NCI-H1092 treated with DMSO at 0.1 percent for 48 hours (cell line): ENCODE data around the gene LYPD1.

Experiments
- DNase-seq: peaks from one replicate; lab custom pipeline; 2025; lab: John Stamatoyannopoulos, UW

Gene LYPD1

DNA sequence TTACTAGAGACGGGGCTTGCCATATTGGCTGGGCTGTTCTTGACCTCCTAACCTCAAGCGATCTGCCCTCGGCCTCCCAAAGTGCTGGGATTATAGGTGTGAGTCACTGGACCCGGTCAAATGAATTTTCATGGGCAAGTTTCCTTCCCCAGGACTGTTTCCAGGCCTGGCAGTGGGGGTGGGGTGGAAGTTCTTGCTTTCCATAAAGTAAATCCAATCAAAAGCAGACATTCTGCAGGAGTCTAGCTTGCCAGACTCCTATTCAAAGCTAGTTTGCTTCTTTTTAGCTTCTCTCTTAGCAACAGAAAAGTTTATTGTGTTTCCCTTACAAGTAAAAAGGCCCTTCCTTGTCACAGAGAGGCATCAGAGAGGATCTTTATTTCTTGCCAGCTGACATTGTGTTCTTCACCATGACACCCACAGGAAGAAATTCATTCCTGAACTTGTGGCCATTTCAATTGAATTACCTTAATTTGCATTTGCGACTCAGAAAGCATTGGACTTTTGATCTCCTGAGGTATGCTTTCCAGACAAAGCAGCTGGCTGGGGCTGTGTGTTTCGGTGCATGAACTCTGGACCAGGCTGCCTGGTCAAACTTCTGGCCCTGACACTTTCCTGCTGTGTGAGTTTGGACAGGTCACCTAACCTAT, 37.9 kb downstream of the LYPD1 start:
- no peak for DNase-seq

GRCh38 chr2:132627536-132627935, 42.5 kb downstream of the LYPD1 start:
- no peak for DNase-seq

GRCh38 chr2:132623096-132623839, 46.7 kb downstream of the LYPD1 start:
- DNase-seq: no peak

DNA sequence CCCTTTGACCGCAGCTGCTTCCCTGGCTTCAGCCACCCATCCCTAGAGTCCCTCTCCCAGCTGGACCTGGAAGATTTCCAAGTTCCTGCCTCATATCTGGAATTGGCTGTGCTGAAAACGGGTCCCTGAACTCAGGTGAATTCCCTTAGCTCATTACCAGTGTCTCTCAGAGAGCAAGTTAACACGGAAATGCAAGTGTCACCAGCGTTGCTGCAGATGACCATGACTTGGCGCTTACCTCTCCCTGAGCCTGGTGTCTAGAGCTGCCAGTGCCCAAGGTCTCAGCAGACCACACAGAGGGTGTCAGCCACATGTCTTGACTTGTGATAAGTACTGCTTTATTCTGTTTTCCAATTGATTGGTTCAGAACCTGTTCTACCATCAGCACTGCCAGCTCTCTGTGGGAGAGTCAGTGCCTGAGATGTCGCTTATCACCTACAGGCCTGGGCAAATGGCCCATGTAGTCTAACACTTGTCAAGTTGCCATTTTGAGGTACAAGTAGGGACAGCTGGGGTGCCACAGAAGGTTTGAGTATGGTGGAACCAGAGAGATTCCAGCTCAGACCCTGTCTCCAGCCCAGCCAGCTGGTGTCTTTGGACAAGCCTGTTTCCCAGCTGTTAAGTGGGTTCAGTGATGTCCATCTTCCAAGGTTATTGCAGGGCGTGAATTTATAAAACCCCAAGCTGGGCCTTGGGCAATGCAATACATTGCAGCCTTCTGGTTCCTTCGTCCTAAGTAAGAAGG, 48.7 kb downstream of the LYPD1 start:
- peak; percentile 66 for DNase-seq

DNA sequence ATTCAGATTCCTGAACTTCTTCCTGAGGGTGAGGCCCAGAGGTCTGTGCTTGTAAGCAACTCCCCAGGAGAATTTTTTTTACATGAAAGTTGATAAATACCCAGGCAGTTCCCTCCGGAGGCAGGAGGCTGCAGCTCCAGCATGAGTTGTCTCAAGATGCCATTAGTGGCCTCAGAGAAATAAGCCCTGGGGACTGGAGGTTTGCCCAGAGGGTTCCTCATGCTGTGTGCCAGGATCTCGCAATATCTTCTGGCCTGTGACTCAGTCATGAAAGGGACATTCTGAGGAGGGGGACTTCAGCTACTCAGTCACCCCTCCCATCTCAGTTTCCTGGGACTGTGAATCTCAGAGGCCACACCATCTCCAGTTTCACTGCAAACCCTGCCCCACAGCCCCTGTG, 49.9 kb downstream of the LYPD1 start:
- no peak for DNase-seq

GRCh38 chr2:132618734-132619133, 51.3 kb downstream of the LYPD1 start:
- no peak for DNase-seq

GRCh38 chr2:132617989-132618388, 52.0 kb downstream of the LYPD1 start:
- DNase-seq: no peak

- DNase-seq: no peak
These were observed 54.5 kb downstream of the LYPD1 start for GRCh38 chr2:132615329-132616085.

GRCh38 chr2:132611719-132612118, 58.3 kb downstream of the LYPD1 start:
- DNase-seq: no peak

- peak; percentile 70 for DNase-seq
These were observed 60.7 kb downstream of the LYPD1 start for GRCh38 chr2:132609101-132609890.

- peak; percentile 54 for DNase-seq
These were observed 61.7 kb downstream of the LYPD1 start for GRCh38 chr2:132608311-132608710.

DNA sequence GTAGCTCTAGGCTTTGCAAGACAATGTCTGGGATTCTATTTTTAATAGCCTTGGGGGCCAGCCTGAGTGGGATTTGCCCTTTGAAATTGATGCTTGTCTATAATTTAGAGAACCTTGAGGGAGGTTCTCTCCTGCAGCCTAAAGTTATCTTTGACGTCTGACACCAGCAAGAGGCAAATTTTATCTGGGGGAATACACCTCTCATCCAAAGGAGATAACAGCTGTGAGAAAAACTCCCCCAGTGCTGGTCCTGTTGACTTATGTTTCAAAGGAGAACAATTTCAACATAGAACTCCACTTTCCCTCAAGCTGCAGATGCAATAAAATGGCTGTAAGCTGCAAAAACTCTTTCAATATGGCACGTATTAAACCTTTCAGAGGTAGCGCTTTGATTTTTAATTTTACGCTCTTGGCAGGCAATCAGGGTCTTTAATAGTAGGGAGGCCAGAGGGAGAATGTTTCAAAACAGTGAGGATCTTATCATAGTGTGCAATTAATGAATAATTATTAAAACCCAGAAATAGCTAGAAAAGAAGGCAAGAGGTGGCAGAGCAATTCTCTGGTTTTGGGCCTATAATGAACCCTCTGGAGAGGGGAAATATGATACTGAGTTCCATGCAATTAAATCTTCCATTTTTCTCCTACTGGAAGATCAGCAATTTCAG, 62.4 kb downstream of the LYPD1 start:
- peak; percentile 25 for DNase-seq

- no peak for DNase-seq
These were observed 63.4 kb downstream of the LYPD1 start for GRCh38 chr2:132606649-132607048.

- no peak for DNase-seq
These were observed 64.5 kb downstream of the LYPD1 start for GRCh38 chr2:132605236-132606180.

GRCh38 chr2:132604561-132604960, 65.4 kb downstream of the LYPD1 start:
- no peak for DNase-seq

GRCh38 chr2:132599556-132599955, 70.4 kb downstream of the LYPD1 start:
- no peak for DNase-seq

DNA sequence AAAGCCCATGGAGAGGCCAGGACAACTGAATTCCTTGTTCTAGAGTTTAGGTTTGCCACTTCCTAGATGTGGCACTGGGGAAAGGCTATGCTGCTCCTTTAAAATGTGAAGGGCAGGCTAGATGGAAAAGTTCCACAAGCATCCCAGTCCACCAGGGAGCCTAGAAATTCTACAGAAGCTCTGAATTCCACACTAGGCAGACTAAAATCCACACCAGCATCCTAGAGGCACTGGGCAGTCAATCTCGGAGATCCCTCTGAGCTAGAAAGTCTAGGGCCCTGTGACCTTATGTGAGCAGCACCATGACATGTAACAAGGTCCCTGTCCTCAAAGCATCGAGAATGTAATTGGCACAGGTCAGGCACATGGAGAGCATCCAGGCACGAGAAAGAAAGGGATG, 71.5 kb downstream of the LYPD1 start:
- no peak for DNase-seq

- DNase-seq: no peak
These were observed 72.2 kb downstream of the LYPD1 start for GRCh38 chr2:132597831-132598230.

GRCh38 chr2:132597166-132597565, 72.8 kb downstream of the LYPD1 start:
- DNase-seq: no peak

DNA sequence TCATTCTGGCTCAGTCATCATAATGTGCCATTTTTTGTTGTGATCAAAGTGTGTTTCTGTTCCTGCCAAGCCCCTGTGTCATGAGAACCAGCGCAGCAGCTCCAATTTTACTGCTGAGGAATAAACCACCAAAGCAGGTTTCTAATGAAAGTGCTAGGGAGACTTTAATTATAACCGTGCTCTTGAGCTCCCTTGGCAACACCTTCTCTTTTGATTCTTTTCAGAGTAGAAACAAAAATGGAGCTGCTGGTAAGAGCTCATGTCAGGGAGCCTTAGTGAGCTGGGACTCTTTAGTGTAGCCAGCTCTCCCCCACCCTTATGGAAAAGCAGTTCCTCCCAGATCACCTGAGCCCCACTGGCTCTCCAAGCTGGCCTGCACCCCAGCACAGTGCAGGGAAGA, 74.3 kb downstream of the LYPD1 start:
- DNase-seq: no peak
